Transverse colon (tissue), 4 donors: ENCODE measurements around the gene C1QTNF12. TPM values are rescaled to one million over a fixed set of nuclear protein-coding genes. Genes with fewer than 3 reads are reported as not detected.

ENCODE experiments used
- DNase-seq: peaks from one replicate; pipeline ENCODE4 v3.0.0-alpha.2; 2019
- H3K27ac ChIP-seq, 4 donors: fragments of 200-600 bp; sonication (generic); 2 replicates each; pipeline ENCODE4 v1.5.1; 2016 to 2018; ENCODE audit warnings: inconsistent platforms in 4 of 4
- H3K27me3 ChIP-seq: fragments of 200-600 bp; sonication (generic); 2 replicates; pipeline ENCODE4 v1.5.1; 2017; ENCODE audit warnings: inconsistent platforms
- H3K36me3 ChIP-seq, 4 donors: fragments of 200-600 bp; sonication (generic); 2 replicates each; pipeline ENCODE4 v1.5.1; 2017 to 2019; ENCODE audit warnings: inconsistent platforms in 4 of 4
- H3K4me1 ChIP-seq, 4 donors: fragments of 200-600 bp; sonication (generic); 2 replicates each; pipeline ENCODE4 v1.5.1; 2017 to 2020; ENCODE audit warnings: inconsistent platforms in 4 of 4
- H3K4me3 ChIP-seq, 4 donors: fragments of 200-600 bp; sonication (generic); 1 replicate in 1 of 4; 2 replicates in 3 of 4; pipeline versions ENCODE4 v1.5.1 to v1.6.1; 2017 to 2019; ENCODE audit warnings: inconsistent platforms in 4 of 4
- H3K9me3 ChIP-seq, 2 donors: fragments of 200-600 bp; sonication (generic); 2 replicates each; pipeline ENCODE4 v1.5.1; 2017 to 2019; ENCODE audit warnings: inconsistent platforms in 2 of 2
- CTCF ChIP-seq, 5 experiments: fragments of 200-600 bp in 3 of 5; fragments of 450-650 bp in 2 of 5; sonication (generic) in 3 of 5; IDR thresholded peaks; 1 replicate in 2 of 5; 2 replicates in 3 of 5; pipeline ENCODE4 v1.5.1; 2016 to 2017; ENCODE audit warnings: antibody characterized with exemption in 5 of 5, inconsistent platforms in 3 of 5, mild to moderate bottlenecking in 2 of 5, moderate library complexity in 1 of 5
- EP300 ChIP-seq: sonication (generic); formaldehyde crosslinking; IDR thresholded peaks from one replicate; pipeline ENCODE4 v1.6.1; 2017; ENCODE audit warnings: antibody characterized with exemption, low read depth
- POLR2A ChIP-seq: fragments of 450-650 bp; IDR thresholded peaks from one replicate; pipeline ENCODE4 v1.6.1; 2016; ENCODE audit warnings: antibody characterized with exemption, mild to moderate bottlenecking, moderate library complexity
- POLR2AphosphoS5 ChIP-seq, 3 donors: sonication (generic); formaldehyde crosslinking; IDR thresholded peaks; one replicate each; pipeline ENCODE4 v1.6.1; 2016; ENCODE audit warnings: antibody characterized with exemption in 3 of 3
- WGBS, 2 donors: methylation state at CpG; one replicate each; pipeline ENCODE4 v1.1.5; 2018; ENCODE audit warnings: low coverage in 1 of 2; 5-methylcytosine and 5-hydroxymethylcytosine counted together
- in situ Hi-C, 4 donors: fragments of 200-750 bp; cut with MboI; loops; one replicate each; pipeline versions ENCODE4 v1.15.0 to v1.15.1; 2017; ENCODE audit warnings: low sequenced_read_pairs in 3 of 4, low pct_ligation_motif_present in 1 of 4, low pct_unique_long_range_greater_than_20kb in 1 of 4
- intact Hi-C: fragments of 100-400 bp; cut with DNase I; formaldehyde crosslinking; loops from one replicate; pipeline ENCODE4 v1.15.1; 2023; ENCODE audit warnings: low total_unique reads
- total RNA-seq, 4 donors: library from RNA; depleted of rRNA; stranded (reverse); fragments of >200 nt; gene quantifications; one replicate each; pipeline ENCODE4 v1.1.0, GENCODE V29; 2016

The C1QTNF12 gene
- total RNA-seq, 4 donors from 2014 or later = 11.9 to 52.8 (median 15.7) TPM; not detected in 1

- Histone ChIP-seq H3K4me1 (peaks cover 19 to 34% (median 30%) of the 10 kb centered on the region in 4 donors), H3K27ac (peak overlapping the region; percentile 97 to 98 (median 98)), H3K27me3 (no peaks in the 10 kb centered on the region), H3K9me3 (no peaks in the 10 kb centered on the region), H3K36me3 (peaks cover 0 to 11% (median 2%) of the 10 kb centered on the region in 4 donors), H3K4me3 (peak overlapping the region; percentile 87 to 100 (median 98))
- in situ Hi-C loops (no loop called here), intact Hi-C loops (no loop called here)
- 1 to 6% methylated on average over 12 to 24 of the region's 24 CpGs for WGBS, 2 donors
- TF ChIP-seq CTCF (IDR thresholded peaks at IDR 0.05) (peak in 4 of 5 experiments; percentile 26 to 78 (median 48)), EP300 (no peak), POLR2AphosphoS5 (IDR thresholded peaks at IDR 0.05) (peak; percentile 60 to 84 (median 83)), POLR2A (peak; percentile 77)
- peak; percentile 65 for DNase-seq
Observed at GRCh38 chr1:1230656-1231399, 15.7 kb downstream of the C1QTNF12 start.

DNA sequence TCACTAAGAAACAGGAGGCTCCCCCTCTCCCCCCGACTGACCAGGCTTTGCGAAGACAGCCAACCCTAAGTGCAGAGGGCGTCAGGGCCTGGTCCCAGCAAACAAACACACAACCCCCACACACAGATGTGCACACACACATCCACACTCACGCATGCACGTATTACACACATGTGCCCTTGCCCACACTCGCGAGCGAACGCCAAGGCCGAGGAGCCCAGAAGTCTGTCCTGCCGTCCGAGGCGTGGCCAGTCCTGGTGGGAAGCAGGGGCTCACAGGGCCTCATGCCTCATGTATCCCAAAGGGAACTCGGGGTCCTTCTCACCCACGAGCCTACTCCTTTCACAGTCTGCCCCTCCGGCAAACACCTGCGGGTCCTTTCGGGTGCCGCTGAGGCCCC is 16.8 kb downstream of the C1QTNF12 start:
- TF ChIP-seq EP300 (no peak), POLR2A (no peak), POLR2AphosphoS5 (IDR thresholded peaks at IDR 0.05) (no peak), CTCF (IDR thresholded peaks at IDR 0.05) (no peak)
- peak overlapping the region in 1 of 4 donors; percentile 97 for H3K4me3 ChIP-seq
- 84% methylated on average over 19 of the region's 19 CpGs; no CpG with 5 or more reads in 1 of the 2 donors for WGBS, 2 donors
- intact Hi-C loops (loop anchor here (10.0 kb wide), 1 partner anchor 75 kb away; no protein-coding TSS in a partner anchor), in situ Hi-C loops (no loop called here)
- no peaks in the 10 kb centered on the region for H3K27me3 ChIP-seq
- H3K4me1 ChIP-seq = peaks cover 19 to 34% (median 30%) of the 10 kb centered on the region in 4 donors
- no peaks in the 10 kb centered on the region for H3K9me3 ChIP-seq
- peak overlapping the region in 2 of 4 donors; percentile 97 to 98 for H3K27ac ChIP-seq
- peaks cover 0 to 11% (median 2%) of the 10 kb centered on the region in 4 donors for H3K36me3 ChIP-seq
- DNase-seq = no peak

DNA sequence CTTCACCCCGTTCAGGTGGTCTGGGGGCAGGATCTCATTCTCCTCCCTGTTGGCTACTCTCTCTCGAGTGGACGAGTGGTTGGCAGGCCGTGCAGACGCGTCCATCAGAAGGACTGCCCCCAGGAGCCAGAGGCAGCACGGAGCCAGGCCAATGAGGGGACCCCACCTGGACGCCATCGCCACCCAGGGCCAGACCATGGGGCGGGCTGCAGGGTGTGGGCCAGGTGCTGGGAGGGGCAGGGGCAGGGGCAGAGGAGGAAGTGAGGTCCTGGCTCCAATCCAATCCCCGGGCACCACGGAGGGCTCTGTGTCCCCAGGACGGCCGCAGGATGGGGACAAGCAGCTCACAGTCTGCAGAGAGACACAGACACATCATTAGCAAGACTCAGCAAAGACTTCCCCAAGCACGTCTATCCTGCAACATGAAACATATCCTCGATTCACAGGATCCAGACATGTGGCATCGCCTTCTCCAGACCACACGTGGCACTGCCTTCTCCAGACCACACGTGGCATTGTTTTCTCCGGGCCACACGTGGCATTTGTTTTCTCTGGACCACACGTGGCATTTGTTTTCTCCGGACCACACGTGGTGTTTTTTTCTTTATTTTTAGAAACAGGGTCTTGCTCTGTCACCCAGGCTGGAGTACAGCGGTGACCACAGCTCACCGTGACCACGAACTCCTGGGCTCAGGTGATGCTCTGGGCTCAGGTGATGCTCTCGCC is 17.8 kb downstream of the C1QTNF12 start:
- TF ChIP-seq CTCF (IDR thresholded peaks at IDR 0.05) = no peak
- TF ChIP-seq POLR2A = no peak
- no peak for TF ChIP-seq EP300
- TF ChIP-seq POLR2AphosphoS5 (IDR thresholded peaks at IDR 0.05) = no peak
- Histone ChIP-seq H3K27ac (no peak overlapping the region), H3K27me3 (no peaks in the 10 kb centered on the region), H3K9me3 (no peaks in the 10 kb centered on the region), H3K4me3 (no peak overlapping the region), H3K36me3 (peaks cover 0 to 11% (median 2%) of the 10 kb centered on the region in 4 donors), H3K4me1 (peaks cover 19 to 34% (median 30%) of the 10 kb centered on the region in 4 donors)
- peak; percentile 34 for DNase-seq
- WGBS, 2 donors = 82 to 92% methylated on average over 5 to 28 of the region's 28 CpGs
- in situ Hi-C loops (no loop called here), intact Hi-C loops (loop anchor here (10.0 kb wide), 1 partner anchor 74 kb away; no protein-coding TSS in a partner anchor)

- peaks cover 19 to 29% (median 28%) of the 10 kb centered on the region in 4 donors for H3K4me1 ChIP-seq
- no peaks in the 10 kb centered on the region for H3K9me3 ChIP-seq
- WGBS, 2 donors = 98% methylated on average over 16 of the region's 30 CpGs; no CpG with 5 or more reads in 1 of the 2 donors
- H3K36me3 ChIP-seq = peaks cover 0 to 11% (median 4%) of the 10 kb centered on the region in 4 donors
- no peak overlapping the region for H3K27ac ChIP-seq
- H3K27me3 ChIP-seq = no peaks in the 10 kb centered on the region
- intact Hi-C loops (loop anchor here (10.0 kb wide), 1 partner anchor 73 kb away; no protein-coding TSS in a partner anchor), in situ Hi-C loops (no loop called here)
- no peak overlapping the region for H3K4me3 ChIP-seq
- DNase-seq = no peak
- TF ChIP-seq POLR2A (no peak), CTCF (IDR thresholded peaks at IDR 0.05) (no peak), EP300 (no peak), POLR2AphosphoS5 (IDR thresholded peaks at IDR 0.05) (no peak)
Observed at GRCh38 chr1:1228187-1228586, 18.3 kb downstream of the C1QTNF12 start.
